Spleen (tissue), 11 donors: Measurements from ENCODE around the gene ZNF831. TPM values are rescaled to one million over a fixed set of nuclear protein-coding genes. Genes with fewer than 3 reads are reported as not detected.
A peak's percentile ranks its signal among the peaks of the same experiment; 100 is the strongest.

Experiments used
- DNase-seq: peaks from one replicate; pipeline ENCODE4 v3.0.0-alpha.2; 2020
- H3K27ac ChIP-seq, 8 donors: fragments of 200-600 bp; sonication (generic) in 7 of 8; 1 replicate in 4 of 8; 2 replicates in 4 of 8; pipeline versions ENCODE4 v1.5.0 to v1.8.0; 2016 to 2021; ENCODE audit warnings: inconsistent platforms in 4 of 8, mild to moderate bottlenecking in 4 of 8, moderate library complexity in 1 of 8
- H3K27me3 ChIP-seq, 7 donors: fragments of 200-600 bp; sonication (generic) in 6 of 7; replicated peaks in 1 of 7; 1 replicate in 4 of 7; 2 replicates in 3 of 7; pipeline versions ENCODE4 v1.5.0 to v1.8.0; 2016 to 2021; ENCODE audit warnings: inconsistent platforms in 3 of 7, mild to moderate bottlenecking in 1 of 7
- H3K36me3 ChIP-seq, 6 donors: fragments of 200-600 bp; sonication (generic) in 5 of 6; 1 replicate in 4 of 6; 2 replicates in 2 of 6; pipeline versions ENCODE4 v1.5.0 to v1.8.0; 2016 to 2021; ENCODE audit warnings: inconsistent platforms in 2 of 6
- H3K4me1 ChIP-seq, 6 donors: fragments of 200-600 bp; sonication (generic) in 5 of 6; 1 replicate in 3 of 6; 2 replicates in 3 of 6; pipeline versions ENCODE4 v1.5.0 to v1.8.0; 2016 to 2021; ENCODE audit warnings: inconsistent platforms in 3 of 6
- H3K4me3 ChIP-seq, 8 donors: fragments of 200-600 bp; sonication (generic) in 7 of 8; 1 replicate in 4 of 8; 2 replicates in 4 of 8; pipeline versions ENCODE4 v1.5.0 to v1.8.0; 2016 to 2021; ENCODE audit warnings: inconsistent platforms in 4 of 8, mild to moderate bottlenecking in 4 of 8, moderate library complexity in 2 of 8
- H3K9me3 ChIP-seq, 8 donors: fragments of 200-600 bp; sonication (generic) in 7 of 8; 1 replicate in 4 of 8; 2 replicates in 4 of 8; pipeline versions ENCODE4 v1.5.0 to v1.8.0; 2016 to 2021; ENCODE audit warnings: inconsistent platforms in 4 of 8
- POLR2A ChIP-seq, 3 donors: fragments of 450-650 bp; IDR thresholded peaks; one replicate each; pipeline ENCODE4 v1.5.1; 2017; ENCODE audit warnings: antibody characterized with exemption in 3 of 3, mild to moderate bottlenecking in 1 of 3
- POLR2AphosphoS5 ChIP-seq, 3 donors: sonication (generic); formaldehyde crosslinking; IDR thresholded peaks; one replicate each; pipeline ENCODE4 v1.5.1; 2017; ENCODE audit warnings: antibody characterized with exemption in 3 of 3
- WGBS, 5 donors: extraction: QIAGEN DNeasy Blood & Tissue Kit in 3 of 5; methylation state at CpG; one replicate each; pipeline versions ENCODE4 v1.1.5 to v1.1.7; 2013 to 2018; 5-methylcytosine and 5-hydroxymethylcytosine counted together
- intact Hi-C: fragments of 100-400 bp; cut with DNase I; formaldehyde crosslinking; loops from one replicate; pipeline ENCODE4 v1.15.0; 2023; ENCODE audit warnings: low total_unique reads
- polyA plus RNA-seq, 3 donors: library from polyadenylated mRNA; stranded (reverse); fragments of 200-250 nt; gene quantifications; one replicate each; pipeline ENCODE4 v1.2.1, GENCODE V29; 2013
- total RNA-seq, 7 donors: library from RNA; depleted of rRNA in 3 of 7; stranded (reverse); fragments of >200 nt in 3 of 7; fragmentation: NEBNext Ultra II Directional in 4 of 7; extraction: Animal tissue kit (Norgen Biotek cat#: 25700) in 4 of 7; gene quantifications; one replicate each; pipeline versions ENCODE4 v1.1.0 to v1.2.1, GENCODE V29; 2016 to 2021
- TF ChIP-seq, protein P1 (sequence below), 11 experiments: fragments of 200-600 bp in 7 of 11; fragments of 450-650 bp in 4 of 11; sonication (generic) in 4 of 11; IDR thresholded peaks in 8 of 11; conservative IDR thresholded peaks in 3 of 11; 1 replicate in 7 of 11; 2 replicates in 4 of 11; pipeline versions ENCODE4 v1.4.0 to v1.8.0; 2016 to 2021; ENCODE audit warnings: antibody characterized with exemption in 11 of 11, inconsistent platforms in 4 of 11, mild to moderate bottlenecking in 1 of 11
- donor health status: healthy with polysubstance abuse.
- donor health status: DM: no; HTN: no; CAD: no; lungs with moderate emphysema.
- donor health status: DM: no; HTN: no; CAD: no.
- donor health status: Bipolar disorder and iron deficiency.
- donor health status: healthy.
- donor health status: DM: no; HTN: no; CAD: no.
- donor health status: DM: yes; HTN: yes; CAD: no.

The ZNF831 gene
- total and polyA plus RNA-seq, 10 donors, result 1.2 to 29.2 (median 10.3) TPM

GRCh38 chr20:59171986-59172385 is 8.4 kb downstream of the ZNF831 start:
- no peak overlapping the region for H3K27ac ChIP-seq
- 92 to 96% (median 96%) methylated on average over 8 of the region's 8 CpGs for WGBS, 5 donors
- TF ChIP-seq POLR2A (IDR thresholded peaks at IDR 0.05), result no peak
- TF ChIP-seq POLR2AphosphoS5 (IDR thresholded peaks at IDR 0.05), result no peak
- TF ChIP-seq, protein P1, sequence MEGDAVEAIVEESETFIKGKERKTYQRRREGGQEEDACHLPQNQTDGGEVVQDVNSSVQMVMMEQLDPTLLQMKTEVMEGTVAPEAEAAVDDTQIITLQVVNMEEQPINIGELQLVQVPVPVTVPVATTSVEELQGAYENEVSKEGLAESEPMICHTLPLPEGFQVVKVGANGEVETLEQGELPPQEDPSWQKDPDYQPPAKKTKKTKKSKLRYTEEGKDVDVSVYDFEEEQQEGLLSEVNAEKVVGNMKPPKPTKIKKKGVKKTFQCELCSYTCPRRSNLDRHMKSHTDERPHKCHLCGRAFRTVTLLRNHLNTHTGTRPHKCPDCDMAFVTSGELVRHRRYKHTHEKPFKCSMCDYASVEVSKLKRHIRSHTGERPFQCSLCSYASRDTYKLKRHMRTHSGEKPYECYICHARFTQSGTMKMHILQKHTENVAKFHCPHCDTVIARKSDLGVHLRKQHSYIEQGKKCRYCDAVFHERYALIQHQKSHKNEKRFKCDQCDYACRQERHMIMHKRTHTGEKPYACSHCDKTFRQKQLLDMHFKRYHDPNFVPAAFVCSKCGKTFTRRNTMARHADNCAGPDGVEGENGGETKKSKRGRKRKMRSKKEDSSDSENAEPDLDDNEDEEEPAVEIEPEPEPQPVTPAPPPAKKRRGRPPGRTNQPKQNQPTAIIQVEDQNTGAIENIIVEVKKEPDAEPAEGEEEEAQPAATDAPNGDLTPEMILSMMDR (IDR thresholded peaks at IDR 0.05 in 8 of 11, conservative IDR thresholded peaks at IDR 0.05 in 3 of 11), result no peak
- H3K36me3 ChIP-seq, result peaks cover 0 to 23% (median 0%) of the 10 kb centered on the region in 6 donors
- intact Hi-C loops, result no loop called here
- H3K9me3 ChIP-seq, result no peaks in the 10 kb centered on the region
- no peak overlapping the region for H3K4me3 ChIP-seq
- no peaks in the 10 kb centered on the region for H3K27me3 ChIP-seq
- peaks cover 0 to 74% (median 12%) of the 10 kb centered on the region in 6 donors for H3K4me1 ChIP-seq
- no peak for DNase-seq

DNA sequence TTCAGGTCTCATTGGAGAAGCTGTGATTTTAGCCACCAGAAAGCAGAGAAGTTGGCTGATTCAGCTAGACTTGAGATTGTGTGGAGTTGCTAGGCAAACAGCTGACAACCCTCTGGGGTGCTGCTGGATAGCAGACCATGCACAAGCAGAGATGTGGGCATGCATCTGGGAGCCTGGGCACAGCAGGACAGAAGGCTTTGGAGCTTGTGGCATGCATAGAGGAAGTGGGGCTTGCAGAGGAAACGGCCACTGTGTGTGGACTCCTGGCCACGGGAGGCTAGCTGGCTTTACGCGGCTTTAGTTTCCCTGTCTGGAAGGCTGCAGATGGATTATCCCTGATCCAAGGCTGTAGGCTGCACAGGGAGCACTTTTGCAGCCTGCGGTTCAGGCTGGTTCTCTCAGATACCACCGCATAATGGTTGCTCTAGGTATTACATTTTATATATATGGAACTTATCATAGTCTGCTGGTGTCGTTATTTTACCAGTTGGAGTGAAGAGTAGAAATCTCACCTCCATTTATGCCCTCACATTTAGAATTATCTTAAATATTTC is 10.4 kb downstream of the ZNF831 start:
- WGBS, 5 donors, result 74 to 85% (median 84%) methylated on average over 5 to 7 of the region's 7 CpGs
- Histone ChIP-seq H3K4me3 (no peak overlapping the region), H3K36me3 (peaks cover 0 to 23% (median 0%) of the 10 kb centered on the region in 6 donors), H3K9me3 (no peaks in the 10 kb centered on the region), H3K4me1 (peaks cover 0 to 77% (median 19%) of the 10 kb centered on the region in 6 donors), H3K27ac (no peak overlapping the region), H3K27me3 (no peaks in the 10 kb centered on the region)
- TF ChIP-seq POLR2A (IDR thresholded peaks at IDR 0.05) (no peak), POLR2AphosphoS5 (IDR thresholded peaks at IDR 0.05) (no peak)
- TF ChIP-seq, protein P1 (IDR thresholded peaks at IDR 0.05 in 8 of 11, conservative IDR thresholded peaks at IDR 0.05 in 3 of 11), result no peak
- intact Hi-C loops, result no loop called here
- no peak for DNase-seq

DNA sequence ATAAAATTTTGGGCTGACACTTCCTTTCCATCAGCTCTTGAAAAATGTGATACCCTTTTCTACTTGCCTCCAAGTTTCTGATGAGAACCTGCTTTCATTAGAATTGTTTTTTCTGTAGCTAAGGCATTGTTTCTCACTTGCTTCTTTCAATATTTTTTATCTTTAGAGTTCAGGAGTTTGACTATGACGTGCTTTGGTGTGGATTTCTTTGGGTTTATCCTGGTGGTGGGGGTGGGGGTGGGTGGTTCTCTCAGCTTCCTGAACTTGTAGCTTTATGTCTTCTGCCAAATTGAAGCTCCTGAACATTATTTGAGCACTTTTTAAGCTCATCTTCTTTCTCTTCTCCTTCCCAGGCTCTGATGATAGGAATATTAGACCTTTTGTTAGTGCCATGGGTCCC is 11.4 kb downstream of the ZNF831 start:
- no peak for DNase-seq
- TF ChIP-seq, protein P1 (IDR thresholded peaks at IDR 0.05 in 8 of 11, conservative IDR thresholded peaks at IDR 0.05 in 3 of 11), result no peak
- TF ChIP-seq POLR2AphosphoS5 (IDR thresholded peaks at IDR 0.05) (no peak), POLR2A (IDR thresholded peaks at IDR 0.05) (no peak)
- Histone ChIP-seq H3K27ac (no peak overlapping the region), H3K9me3 (no peaks in the 10 kb centered on the region), H3K4me3 (no peak overlapping the region), H3K27me3 (no peaks in the 10 kb centered on the region), H3K36me3 (peaks cover 0 to 23% (median 0%) of the 10 kb centered on the region in 6 donors), H3K4me1 (peaks cover 0 to 86% (median 21%) of the 10 kb centered on the region in 6 donors)
- intact Hi-C loops, result no loop called here
- 49 to 58% (median 54%) methylated on average over 1 of the region's 1 CpG for WGBS, 5 donors

DNA sequence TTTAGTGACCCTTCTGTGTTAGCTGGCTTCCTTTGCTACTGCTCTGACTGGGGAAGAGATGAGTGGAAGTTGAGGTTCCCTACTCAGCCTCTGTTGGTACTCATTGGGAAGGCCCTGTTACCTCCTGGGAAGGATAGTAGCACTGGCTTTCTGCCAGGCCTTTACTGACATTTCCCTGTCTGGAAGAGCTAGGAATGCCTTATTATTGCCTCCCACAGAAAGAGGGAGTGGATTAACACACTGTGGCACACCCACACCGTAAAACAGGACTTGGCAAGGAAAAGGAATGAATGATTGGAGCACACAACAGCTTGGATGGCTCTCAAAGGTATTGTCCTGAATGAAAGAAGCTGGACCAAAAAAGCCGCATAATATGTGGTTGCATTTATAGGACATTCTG is 12.2 kb downstream of the ZNF831 start:
- DNase-seq, result no peak
- Histone ChIP-seq H3K4me3 (no peak overlapping the region), H3K27ac (peak overlapping the region in 1 of 8 donors; percentile 17), H3K36me3 (peaks cover 0 to 23% (median 0%) of the 10 kb centered on the region in 6 donors), H3K9me3 (no peaks in the 10 kb centered on the region), H3K27me3 (no peaks in the 10 kb centered on the region), H3K4me1 (peaks cover 0 to 85% (median 20%) of the 10 kb centered on the region in 6 donors)
- 71 to 93% (median 86%) methylated on average over 2 of the region's 2 CpGs for WGBS, 5 donors
- TF ChIP-seq POLR2AphosphoS5 (IDR thresholded peaks at IDR 0.05) (no peak), POLR2A (IDR thresholded peaks at IDR 0.05) (no peak)
- TF ChIP-seq, protein P1 (IDR thresholded peaks at IDR 0.05 in 8 of 11, conservative IDR thresholded peaks at IDR 0.05 in 3 of 11), result no peak
- intact Hi-C loops, result no loop called here
